Ishikawa (cell line): ENCODE measurements around the gene RTN1.

Experiments
- CEBPB ChIP-seq: IDR thresholded peaks from 2 replicates; pipeline ENCODE4 v1.6.1; 2012
- CREB1 ChIP-seq: IDR thresholded peaks from 2 replicates; pipeline ENCODE4 v1.6.1; 2012; ENCODE audit warnings: low read depth
- EGR1 ChIP-seq: IDR thresholded peaks from 2 replicates; pipeline ENCODE4 v1.6.1; 2012
- EP300 ChIP-seq: IDR thresholded peaks from 2 replicates; pipeline ENCODE4 v1.6.1; 2012; ENCODE audit warnings: borderline replicate concordance
- FOXM1 ChIP-seq: IDR thresholded peaks from 2 replicates; pipeline ENCODE4 v1.6.1; 2012; ENCODE audit warnings: low read depth, borderline replicate concordance
- NFIC ChIP-seq: IDR thresholded peaks from 2 replicates; pipeline ENCODE4 v1.6.1; 2012
- RAD21 ChIP-seq: IDR thresholded peaks from 2 replicates; pipeline ENCODE4 v1.6.1; 2012; ENCODE audit warnings: low read depth
- TAF1 ChIP-seq: IDR thresholded peaks from 2 replicates; pipeline ENCODE4 v1.6.1; 2012; ENCODE audit warnings: low read depth, mild to moderate bottlenecking
- TEAD4 ChIP-seq: IDR thresholded peaks from 2 replicates; pipeline ENCODE4 v1.6.1; 2012
- YY1 ChIP-seq: IDR thresholded peaks from 2 replicates; pipeline ENCODE4 v1.6.1; 2012; ENCODE audit warnings: low read depth
- TF ChIP-seq, protein P1 (sequence below): IDR thresholded peaks from 2 replicates; pipeline ENCODE4 v1.6.1; 2012
- TF ChIP-seq, protein P2 (sequence below): IDR thresholded peaks from 2 replicates; pipeline ENCODE4 v1.6.1; 2012; ENCODE audit warnings: low read depth, mild to moderate bottlenecking

DNA sequence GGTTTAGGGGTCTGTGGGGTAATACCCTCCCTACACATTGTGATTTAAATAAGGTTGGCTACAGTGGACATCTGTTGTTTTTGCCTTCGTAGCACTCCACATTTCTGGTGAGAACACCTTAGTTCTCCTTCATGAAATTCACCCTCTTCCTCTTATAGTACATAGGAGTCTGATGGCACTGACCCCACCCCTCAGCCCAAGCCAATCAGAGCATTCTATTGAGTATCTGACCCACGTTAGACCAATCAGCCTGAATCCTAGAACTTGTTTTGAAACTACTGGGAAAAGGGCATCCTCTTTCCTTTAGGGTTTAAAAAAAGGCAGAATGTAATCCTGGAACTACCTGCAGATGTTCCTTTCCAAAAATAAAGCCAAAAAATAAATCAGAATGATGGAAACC, 33.6 kb upstream of the RTN1 start:
- TF ChIP-seq EGR1 (no peak), FOXM1 (no peak), EP300 (no peak), CREB1 (no peak), CEBPB (no peak), RAD21 (no peak), TAF1 (no peak), NFIC (no peak), YY1 (no peak), TEAD4 (no peak)
- TF ChIP-seq, protein P1, sequence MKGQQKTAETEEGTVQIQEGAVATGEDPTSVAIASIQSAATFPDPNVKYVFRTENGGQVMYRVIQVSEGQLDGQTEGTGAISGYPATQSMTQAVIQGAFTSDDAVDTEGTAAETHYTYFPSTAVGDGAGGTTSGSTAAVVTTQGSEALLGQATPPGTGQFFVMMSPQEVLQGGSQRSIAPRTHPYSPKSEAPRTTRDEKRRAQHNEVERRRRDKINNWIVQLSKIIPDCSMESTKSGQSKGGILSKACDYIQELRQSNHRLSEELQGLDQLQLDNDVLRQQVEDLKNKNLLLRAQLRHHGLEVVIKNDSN, result no peak
- TF ChIP-seq, protein P2, sequence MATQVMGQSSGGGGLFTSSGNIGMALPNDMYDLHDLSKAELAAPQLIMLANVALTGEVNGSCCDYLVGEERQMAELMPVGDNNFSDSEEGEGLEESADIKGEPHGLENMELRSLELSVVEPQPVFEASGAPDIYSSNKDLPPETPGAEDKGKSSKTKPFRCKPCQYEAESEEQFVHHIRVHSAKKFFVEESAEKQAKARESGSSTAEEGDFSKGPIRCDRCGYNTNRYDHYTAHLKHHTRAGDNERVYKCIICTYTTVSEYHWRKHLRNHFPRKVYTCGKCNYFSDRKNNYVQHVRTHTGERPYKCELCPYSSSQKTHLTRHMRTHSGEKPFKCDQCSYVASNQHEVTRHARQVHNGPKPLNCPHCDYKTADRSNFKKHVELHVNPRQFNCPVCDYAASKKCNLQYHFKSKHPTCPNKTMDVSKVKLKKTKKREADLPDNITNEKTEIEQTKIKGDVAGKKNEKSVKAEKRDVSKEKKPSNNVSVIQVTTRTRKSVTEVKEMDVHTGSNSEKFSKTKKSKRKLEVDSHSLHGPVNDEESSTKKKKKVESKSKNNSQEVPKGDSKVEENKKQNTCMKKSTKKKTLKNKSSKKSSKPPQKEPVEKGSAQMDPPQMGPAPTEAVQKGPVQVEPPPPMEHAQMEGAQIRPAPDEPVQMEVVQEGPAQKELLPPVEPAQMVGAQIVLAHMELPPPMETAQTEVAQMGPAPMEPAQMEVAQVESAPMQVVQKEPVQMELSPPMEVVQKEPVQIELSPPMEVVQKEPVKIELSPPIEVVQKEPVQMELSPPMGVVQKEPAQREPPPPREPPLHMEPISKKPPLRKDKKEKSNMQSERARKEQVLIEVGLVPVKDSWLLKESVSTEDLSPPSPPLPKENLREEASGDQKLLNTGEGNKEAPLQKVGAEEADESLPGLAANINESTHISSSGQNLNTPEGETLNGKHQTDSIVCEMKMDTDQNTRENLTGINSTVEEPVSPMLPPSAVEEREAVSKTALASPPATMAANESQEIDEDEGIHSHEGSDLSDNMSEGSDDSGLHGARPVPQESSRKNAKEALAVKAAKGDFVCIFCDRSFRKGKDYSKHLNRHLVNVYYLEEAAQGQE, result no peak
